ENCODE results near the gene ARHGAP26.
A peak's percentile ranks its signal among the peaks of the same experiment; 100 is the strongest.
"Not testable (repeated sequence)": the region's sequence is repeated elsewhere in the genome, so short reads cannot be mapped to it uniquely, and the experiment has no call there.

ARHGAP26 gene

GRCh38 chr5:142957528-142957927, 187.4 kb downstream of the ARHGAP26 start:
- no peak for TF ChIP-seq CTCF (IDR thresholded peaks at IDR 0.05; ENCODE audit: control insufficient read depth, extremely low read depth, insufficient read depth)
- no peak for DNase-seq (ENCODE audit: low read depth)
- H3K4me3 ChIP-seq (ENCODE audit: low read depth, low read length): no peak overlapping the region

GRCh38 chr5:142958944-142959682, 188.9 kb downstream of the ARHGAP26 start:
- TF ChIP-seq CTCF (IDR thresholded peaks at IDR 0.05; ENCODE audit: control insufficient read depth, extremely low read depth, insufficient read depth): no peak
- DNase-seq (ENCODE audit: low read depth): no peak
- no peak overlapping the region for H3K4me3 ChIP-seq (ENCODE audit: low read depth, low read length)

- no peak for DNase-seq (ENCODE audit: low read depth)
- H3K4me3 ChIP-seq (ENCODE audit: low read depth, low read length): no peak overlapping the region
- no peak for TF ChIP-seq CTCF (IDR thresholded peaks at IDR 0.05; ENCODE audit: control insufficient read depth, extremely low read depth, insufficient read depth)
Measured at GRCh38 chr5:142959683-142960657, 189.8 kb downstream of the ARHGAP26 start.

GRCh38 chr5:142961440-142962173, 191.4 kb downstream of the ARHGAP26 start:
- no peak for TF ChIP-seq CTCF (IDR thresholded peaks at IDR 0.05; ENCODE audit: control insufficient read depth, extremely low read depth, insufficient read depth)
- no peak for DNase-seq (ENCODE audit: low read depth)
- no peak overlapping the region for H3K4me3 ChIP-seq (ENCODE audit: low read depth, low read length)

- no peak overlapping the region for H3K4me3 ChIP-seq (ENCODE audit: low read depth, low read length)
- TF ChIP-seq CTCF (IDR thresholded peaks at IDR 0.05; ENCODE audit: control insufficient read depth, extremely low read depth, insufficient read depth): no peak
- DNase-seq (ENCODE audit: low read depth): no peak
Measured at GRCh38 chr5:142962174-142962533, 192.0 kb downstream of the ARHGAP26 start.

GRCh38 chr5:142965258-142966120, 195.3 kb downstream of the ARHGAP26 start:
- not testable (repeated sequence) for DNase-seq (ENCODE audit: low read depth); H3K4me3 ChIP-seq (ENCODE audit: low read depth, low read length)
- peak; percentile 25; the same call in 1 of the 2 replicates for TF ChIP-seq CTCF (IDR thresholded peaks at IDR 0.05; ENCODE audit: control insufficient read depth, extremely low read depth, insufficient read depth)

Measured in LNCaP clone FGC (cell line).